Motor neuron (in vitro differentiated cells): ENCODE measurements around the gene SLC24A4. TPM values are rescaled to one million over a fixed set of nuclear protein-coding genes. Genes with fewer than 3 reads are reported as not detected.

Source experiments
- ATAC-seq, 8 experiments: fragments of 200-7000 bp; cut with Tn5 transposase; replicated peaks in 6 of 8; 2 replicates each; pipeline ENCODE4 v1.8.0; 2021; ENCODE audit warnings: mild to moderate bottlenecking in 8 of 8, moderate library complexity in 8 of 8
- H3K27ac ChIP-seq, 2 donors: fragments of 250-450 bp; sonication (Bioruptor Pico); 2 replicates each; pipeline ENCODE4 v1.9.0; 2021; ENCODE audit warnings: antibody characterized with exemption in 2 of 2, mild to moderate bottlenecking in 2 of 2, moderate library complexity in 1 of 2
- H3K4me1 ChIP-seq, 2 donors: fragments of 250-450 bp; sonication (Bioruptor Pico); replicated peaks in 1 of 2; 2 replicates each; pipeline ENCODE4 v1.6.1; 2021; ENCODE audit warnings: antibody characterized with exemption in 2 of 2, mild to moderate bottlenecking in 2 of 2, moderate library complexity in 1 of 2
- H3K4me3 ChIP-seq, 5 donors: fragments of 250-450 bp; sonication (Bioruptor Pico); 2 replicates each; pipeline ENCODE4 v1.9.0; 2021; ENCODE audit warnings: antibody characterized with exemption in 5 of 5, mild to moderate bottlenecking in 5 of 5, moderate library complexity in 4 of 5
- WGBS, 10 experiments: fragments of 450-650 bp; shearing (Covaris generic); methylation state at CpG; one replicate each; pipeline ENCODE4 v1.0.0; 2022; 5-methylcytosine and 5-hydroxymethylcytosine counted together
- in situ Hi-C, 9 experiments: fragments of 400-800 bp; cut with MboI; loops; one replicate each; pipeline ENCODE4 v1.15.0; 2021; ENCODE audit warnings: low sequenced_read_pairs in 9 of 9, low pct_unique_long_range_greater_than_20kb in 2 of 9; ENCODE audit not compliant: unreplicated experiment in 9 of 9
- total RNA-seq, 8 experiments: library from RNA; unstranded; fragments of 300-600 nt; gene quantifications; 2 replicates each; pipeline versions ENCODE4 v1.2.3 to v1.2.4, GENCODE V29; 2022

Gene SLC24A4
- total RNA-seq, 8 experiments from 2014 or later, result under 0.01 to 0.66 (median 0.20) TPM; not detected in 1

GRCh38 chr14:92415969-92416368 lies 93.0 kb downstream of the SLC24A4 start:
- WGBS, 10 experiments, result 52 to 100% (median 95%) methylated on average over 1 to 7 of the region's 9 CpGs; no CpG with 5 or more reads in 4 of the 10 experiments
- Histone ChIP-seq H3K27ac (no peak overlapping the region), H3K4me3 (no peak overlapping the region), H3K4me1 (peaks cover 0 to 3% of the 10 kb centered on the region in 2 donors)
- ATAC-seq, result no peak
- in situ Hi-C loops, result no loop called here

GRCh38 chr14:92416544-92416943 lies 93.6 kb downstream of the SLC24A4 start:
- no peak for ATAC-seq
- in situ Hi-C loops, result no loop called here
- peaks cover 0 to 3% of the 10 kb centered on the region in 2 donors for H3K4me1 ChIP-seq

GRCh38 chr14:92417759-92418158 lies 94.8 kb downstream of the SLC24A4 start:
- ATAC-seq, result no peak
- Histone ChIP-seq H3K27ac (no peak overlapping the region), H3K4me3 (no peak overlapping the region), H3K4me1 (peaks cover 0 to 3% of the 10 kb centered on the region in 2 donors)
- 67 to 83% (median 78%) methylated on average over 1 to 2 of the region's 3 CpGs; no CpG with 5 or more reads in 4 of the 10 experiments for WGBS, 10 experiments
- in situ Hi-C loops, result no loop called here

More at GRCh38 chr14:92416544-92416943, 93.6 kb downstream of the SLC24A4 start:
- no peak overlapping the region for H3K27ac ChIP-seq
- H3K4me3 ChIP-seq, result no peak overlapping the region
- 26 to 94% (median 63%) methylated on average over 1 to 2 of the region's 2 CpGs; no CpG with 5 or more reads in 4 of the 10 experiments for WGBS, 10 experiments

GRCh38 chr14:92421751-92422150 lies 98.8 kb downstream of the SLC24A4 start:
- in situ Hi-C loops, result no loop called here
- Histone ChIP-seq H3K4me1 (no peaks in the 10 kb centered on the region), H3K27ac (no peak overlapping the region), H3K4me3 (no peak overlapping the region)
- 0 to 91% (median 47%) methylated on average over 1 to 6 of the region's 6 CpGs; no CpG with 5 or more reads in 1 of the 10 experiments for WGBS, 10 experiments
- no peak for ATAC-seq

GRCh38 chr14:92425101-92425500 lies 102.1 kb downstream of the SLC24A4 start:
- H3K4me3 ChIP-seq, result no peak overlapping the region
- no peak overlapping the region for H3K27ac ChIP-seq
- no peaks in the 10 kb centered on the region for H3K4me1 ChIP-seq
- peak in 3 of 8 experiments; percentile 34 to 69 (median 59) for ATAC-seq
- in situ Hi-C loops, result no loop called here

- Histone ChIP-seq H3K27ac (no peak overlapping the region), H3K4me3 (no peak overlapping the region), H3K4me1 (no peaks in the 10 kb centered on the region)
- WGBS, 10 experiments, result 14 to 78% (median 60%) methylated on average over 1 to 4 of the region's 4 CpGs; no CpG with 5 or more reads in 2 of the 10 experiments
- ATAC-seq, result peak in 1 of 8 experiments; percentile 23
- in situ Hi-C loops, result no loop called here
These were observed 103.3 kb downstream of the SLC24A4 start for GRCh38 chr14:92426237-92426636.

- H3K4me1 ChIP-seq, result no peaks in the 10 kb centered on the region
- in situ Hi-C loops, result no loop called here
- no peak for ATAC-seq
- WGBS, 10 experiments, result 65 to 70% (median 67%) methylated on average over 1 to 2 of the region's 3 CpGs; no CpG with 5 or more reads in 6 of the 10 experiments
- no peak overlapping the region for H3K27ac ChIP-seq
- H3K4me3 ChIP-seq, result no peak overlapping the region
These were observed 104.1 kb downstream of the SLC24A4 start for GRCh38 chr14:92427096-92427495.

GRCh38 chr14:92430686-92431085 lies 107.7 kb downstream of the SLC24A4 start:
- Histone ChIP-seq H3K4me3 (no peak overlapping the region), H3K4me1 (no peaks in the 10 kb centered on the region), H3K27ac (no peak overlapping the region)
- in situ Hi-C loops, result no loop called here
- ATAC-seq, result no peak
- WGBS, 10 experiments, result 0 to 60% (median 40%) methylated on average over 1 to 3 of the region's 3 CpGs; no CpG with 5 or more reads in 6 of the 10 experiments

GRCh38 chr14:92431199-92431725 lies 108.3 kb downstream of the SLC24A4 start:
- WGBS, 10 experiments, result 0 to 93% (median 74%) methylated on average over 1 to 11 of the region's 11 CpGs; no CpG with 5 or more reads in 4 of the 10 experiments
- Histone ChIP-seq H3K27ac (no peak overlapping the region), H3K4me1 (no peaks in the 10 kb centered on the region), H3K4me3 (no peak overlapping the region)
- in situ Hi-C loops, result no loop called here
- no peak for ATAC-seq

- no peak overlapping the region for H3K27ac ChIP-seq
- ATAC-seq, result no peak
- H3K4me3 ChIP-seq, result no peak overlapping the region
- in situ Hi-C loops, result no loop called here
- 31 to 100% (median 82%) methylated on average over 1 to 2 of the region's 2 CpGs; no CpG with 5 or more reads in 2 of the 10 experiments for WGBS, 10 experiments
- no peaks in the 10 kb centered on the region for H3K4me1 ChIP-seq
These were observed 110.4 kb downstream of the SLC24A4 start for GRCh38 chr14:92433407-92433806.

- Histone ChIP-seq H3K4me3 (no peak overlapping the region), H3K27ac (no peak overlapping the region), H3K4me1 (no peaks in the 10 kb centered on the region)
- in situ Hi-C loops, result no loop called here
- no peak for ATAC-seq
These were observed 112.2 kb downstream of the SLC24A4 start for GRCh38 chr14:92435154-92435553.

GRCh38 chr14:92436115-92436776 lies 113.3 kb downstream of the SLC24A4 start:
- Histone ChIP-seq H3K4me3 (no peak overlapping the region), H3K4me1 (no peaks in the 10 kb centered on the region), H3K27ac (no peak overlapping the region)
- in situ Hi-C loops, result no loop called here
- 43 to 85% (median 50%) methylated on average over 1 to 10 of the region's 10 CpGs; no CpG with 5 or more reads in 1 of the 10 experiments for WGBS, 10 experiments
- no peak for ATAC-seq

GRCh38 chr14:92437309-92437708 lies 114.3 kb downstream of the SLC24A4 start:
- in situ Hi-C loops, result no loop called here
- H3K4me1 ChIP-seq, result no peaks in the 10 kb centered on the region
- H3K4me3 ChIP-seq, result no peak overlapping the region
- ATAC-seq, result peak in 1 of 8 experiments; percentile 17
- H3K27ac ChIP-seq, result no peak overlapping the region
- 13 to 87% (median 83%) methylated on average over 2 to 5 of the region's 5 CpGs; no CpG with 5 or more reads in 3 of the 10 experiments for WGBS, 10 experiments
